MCF 10A (cell line): Measurements from ENCODE around the gene PXDC1. TPM values are rescaled to one million over a fixed set of nuclear protein-coding genes. Genes with fewer than 3 reads are reported as not detected.

Source experiments
- BruUV-seq: library from RNA; stranded (reverse); fragments of 400-500 nt; replicated peaks from 2 replicates; lab custom pipeline; 2021; lab: Mats Ljungman, UMichigan
- CTCF ChIA-PET: fragments of 300-600 bp; sonication (Branson Sonifier 250); formaldehyde crosslinking; extraction: SDS; loops from one replicate; lab custom pipeline; 2021; ENCODE audit warnings: antibody characterized with exemption, inconsistent platforms; lab: Yijun Ruan, JAX
- POLR2A ChIA-PET: fragments of 300-600, 350-650 bp; sonication (Branson Sonifier 250); formaldehyde crosslinking; extraction: SDS; loops from one replicate; lab custom pipeline; 2020; ENCODE audit warnings: antibody characterized with exemption, inconsistent platforms; lab: Yijun Ruan, JAX
- DNase-seq: peaks from one replicate; pipeline ENCODE4 v3.0.0-alpha.2; 2018; ENCODE audit not compliant: unreplicated experiment
- H3K27ac Mint-ChIP-seq: one replicate; pipeline ENCODE4 v1.8.0; 2022; ENCODE audit warnings: mild to moderate bottlenecking, low read depth, mixed read lengths; ENCODE audit not compliant: unreplicated experiment
- H3K27me3 Mint-ChIP-seq: one replicate; pipeline ENCODE4 v1.8.0; 2022; ENCODE audit warnings: mixed read lengths; ENCODE audit not compliant: insufficient read depth, unreplicated experiment
- H3K36me3 Mint-ChIP-seq: one replicate; pipeline ENCODE4 v1.8.0; 2022; ENCODE audit warnings: mild to moderate bottlenecking, moderate library complexity, mixed read lengths; ENCODE audit not compliant: insufficient read depth, unreplicated experiment
- H3K4me1 Mint-ChIP-seq: one replicate; pipeline ENCODE4 v1.8.0; 2022; ENCODE audit warnings: mixed read lengths; ENCODE audit not compliant: insufficient read depth, unreplicated experiment
- H3K4me3 Mint-ChIP-seq: one replicate; pipeline ENCODE4 v1.8.0; 2022; ENCODE audit warnings: mild to moderate bottlenecking, moderate library complexity, mixed read lengths; ENCODE audit not compliant: unreplicated experiment
- H3K9me3 Mint-ChIP-seq: one replicate; pipeline ENCODE4 v1.8.0; 2022; ENCODE audit warnings: mixed read lengths; ENCODE audit not compliant: unreplicated experiment
- CTCF ChIP-seq: fragments of 200-600 bp; IDR thresholded peaks from one replicate; pipeline ENCODE4 v1.8.0; 2022; ENCODE audit warnings: antibody characterized with exemption, mild to moderate bottlenecking; ENCODE audit not compliant: unreplicated experiment
- intact Hi-C: fragments of 100-400 bp; cut with micrococcal nuclease; formaldehyde crosslinking; loops from 2 replicates; pipeline ENCODE4 v1.14.1; 2022
- total RNA-seq: library from RNA; stranded (reverse); gene quantifications from 2 replicates; pipeline ENCODE4 v1.2.3, GENCODE V29; 2022

Gene PXDC1
- total RNA-seq, 1 experiment from 2014 or later, result 48.1 TPM

- H3K9me3 Mint-ChIP-seq, result no peaks in the 10 kb centered on the region
- H3K4me3 Mint-ChIP-seq, result no peak overlapping the region
- H3K27me3 Mint-ChIP-seq, result no peaks in the 10 kb centered on the region
- BruUV-seq, result no TSS peak
- peaks cover 18% of the 10 kb centered on the region for H3K36me3 Mint-ChIP-seq
- H3K27ac Mint-ChIP-seq, result peak overlapping the region; percentile 52
- CTCF ChIA-PET, result interaction anchor here (0.5 to 3.3 kb wide), 13 partner anchors 10 to 923 kb away, joined by 3 to 16 read pairs (median 4); no protein-coding TSS in a partner anchor
- POLR2A ChIA-PET, result interaction anchor here (0.7 to 1.6 kb wide), 5 partner anchors 107 to 260 kb away, joined by 3 to 7 read pairs (median 3); no protein-coding TSS in a partner anchor
- no peak for TF ChIP-seq CTCF
- H3K4me1 Mint-ChIP-seq, result peaks cover 24% of the 10 kb centered on the region
- intact Hi-C loops, result loop anchor here (1.0 to 2.0 kb wide), 3 partner anchors 237 to 266 kb away; no protein-coding TSS in a partner anchor
- peak; percentile 17 for DNase-seq
Measured at GRCh38 chr6:3742076-3742425, 9.5 kb downstream of the PXDC1 start.

- CTCF ChIA-PET, result interaction anchor here (0.6 to 3.3 kb wide), 11 partner anchors 9 to 464 kb away, joined by 3 to 16 read pairs (median 4); no protein-coding TSS in a partner anchor
- H3K27ac Mint-ChIP-seq, result no peak overlapping the region
Measured at GRCh38 chr6:3741477-3741871, 10.0 kb downstream of the PXDC1 start.

GRCh38 chr6:3740551-3741476, 10.7 kb downstream of the PXDC1 start:
- Mint-ChIP-seq H3K36me3 (peaks cover 31% of the 10 kb centered on the region), H3K27ac (no peak overlapping the region), H3K4me1 (peaks cover 17% of the 10 kb centered on the region), H3K27me3 (no peaks in the 10 kb centered on the region), H3K4me3 (no peak overlapping the region), H3K9me3 (peaks cover 9% of the 10 kb centered on the region)
- BruUV-seq, result no TSS peak
- no peak for TF ChIP-seq CTCF
- DNase-seq, result no peak
- ChIA-PET CTCF (interaction anchor here (0.9 to 3.3 kb wide), 9 partner anchors 9 to 459 kb away, joined by 3 to 16 read pairs (median 4); no protein-coding TSS in a partner anchor), POLR2A (interaction anchor here (0.5 to 1.0 kb wide), 2 partner anchors 108 to 276 kb away, joined by 3 to 4 read pairs; no protein-coding TSS in a partner anchor)
- intact Hi-C loops, result no loop called here

More at GRCh38 chr6:3741477-3741871, 10.0 kb downstream of the PXDC1 start:
- H3K4me3 Mint-ChIP-seq, result no peak overlapping the region
- intact Hi-C loops, result no loop called here
- POLR2A ChIA-PET, result interaction anchor here (0.7 to 1.0 kb wide), 4 partner anchors 107 to 261 kb away, joined by 3 to 4 read pairs (median 3); no protein-coding TSS in a partner anchor
- TF ChIP-seq CTCF, result no peak
- BruUV-seq, result no TSS peak
- peaks cover 2% of the 10 kb centered on the region for H3K9me3 Mint-ChIP-seq
- peaks cover 22% of the 10 kb centered on the region for H3K4me1 Mint-ChIP-seq
- DNase-seq, result no peak
- H3K36me3 Mint-ChIP-seq, result peaks cover 24% of the 10 kb centered on the region
- no peaks in the 10 kb centered on the region for H3K27me3 Mint-ChIP-seq
